Measurements from ENCODE around the gene TMEM179B.

DNA sequence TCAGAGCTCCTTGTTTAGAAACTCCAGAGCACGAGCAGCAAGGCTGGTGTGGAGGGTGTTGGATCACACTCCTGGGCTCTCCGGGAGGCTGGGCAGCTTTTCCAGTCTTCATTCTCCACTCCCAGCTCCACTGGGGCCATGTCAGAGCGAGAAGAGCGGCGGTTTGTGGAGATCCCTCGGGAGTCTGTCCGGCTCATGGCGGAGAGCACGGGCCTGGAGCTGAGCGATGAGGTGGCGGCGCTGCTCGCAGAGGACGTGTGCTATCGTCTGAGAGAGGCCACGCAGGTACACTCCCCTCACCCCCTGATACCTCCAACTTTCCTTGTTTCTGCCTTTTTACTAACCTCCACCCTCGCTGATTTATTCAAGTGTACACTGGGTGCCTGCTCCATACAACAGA is 11.6 kb upstream of the TMEM179B start:
- TF ChIP-seq CTCF (IDR thresholded peaks at IDR 0.05): no peak
- no peak for TF ChIP-seq POLR2AphosphoS5 (IDR thresholded peaks at IDR 0.05)
